Hepatocyte (in vitro differentiated cells): ENCODE results near the gene PHEX. TPM values are rescaled to one million over a fixed set of nuclear protein-coding genes. Genes with fewer than 3 reads are reported as not detected.

Source experiments
- DNase-seq: peaks from one replicate; pipeline ENCODE4 v3.0.0-alpha.2; 2016; ENCODE audit warnings: low spot score
- H2AFZ ChIP-seq: fragments of 200-600 bp; sonication (generic); 2 replicates; pipeline ENCODE4 v1.6.0; 2016; ENCODE audit warnings: antibody characterized with exemption, mild to moderate bottlenecking
- H3K27ac ChIP-seq: fragments of 200-600 bp; sonication (generic); 2 replicates; pipeline ENCODE4 v1.5.1; 2016; ENCODE audit warnings: mild to moderate bottlenecking
- H3K27me3 ChIP-seq: fragments of 200-600 bp; sonication (generic); 2 replicates; pipeline ENCODE4 v1.6.1; 2016
- H3K36me3 ChIP-seq: fragments of 200-600 bp; sonication (generic); replicated peaks from 2 replicates; pipeline ENCODE4 v1.5.1; 2016; ENCODE audit warnings: low read depth; ENCODE audit not compliant: insufficient read depth
- H3K4me1 ChIP-seq: fragments of 200-600 bp; sonication (generic); 2 replicates; pipeline ENCODE4 v1.5.1; 2016; ENCODE audit warnings: mild to moderate bottlenecking, moderate library complexity; ENCODE audit not compliant: insufficient read depth
- H3K4me2 ChIP-seq: fragments of 200-600 bp; sonication (generic); 2 replicates; pipeline ENCODE4 v1.6.0; 2016
- H3K4me3 ChIP-seq: fragments of 200-600 bp; sonication (generic); 2 replicates; pipeline ENCODE4 v1.5.1; 2016; ENCODE audit warnings: mild to moderate bottlenecking
- H3K79me2 ChIP-seq: fragments of 200-600 bp; sonication (generic); 2 replicates; pipeline ENCODE4 v1.6.0; 2017; ENCODE audit warnings: mild to moderate bottlenecking
- H3K9me2 ChIP-seq: fragments of 200-600 bp; sonication (generic); replicated peaks from 2 replicates; pipeline ENCODE4 v1.6.0; 2017; ENCODE audit warnings: mild to moderate bottlenecking; ENCODE audit not compliant: insufficient read depth
- H3K9me3 ChIP-seq: fragments of 200-600 bp; sonication (generic); 2 replicates; pipeline ENCODE4 v1.5.1; 2016; ENCODE audit warnings: low read depth, mild to moderate bottlenecking
- H4K20me1 ChIP-seq: fragments of 200-600 bp; sonication (generic); 2 replicates; pipeline ENCODE4 v1.6.0; 2016; ENCODE audit warnings: mild to moderate bottlenecking; ENCODE audit not compliant: insufficient read depth, poor library complexity, severe bottlenecking
- EZH2 ChIP-seq: fragments of 200-600 bp; sonication (generic); IDR thresholded peaks from 2 replicates; pipeline ENCODE4 v1.6.1; 2016; ENCODE audit warnings: antibody characterized with exemption, mild to moderate bottlenecking, borderline replicate concordance
- EZH2phosphoT487 ChIP-seq: fragments of 200-600 bp; sonication (generic); IDR thresholded peaks from one replicate; pipeline ENCODE4 v1.6.1; 2018; ENCODE audit warnings: antibody characterized with exemption, mild to moderate bottlenecking, low read depth, moderate library complexity; ENCODE audit not compliant: unreplicated experiment, severe bottlenecking
- WGBS: methylation state at CpG from one replicate; pipeline ENCODE4 v1.1.6; 2016; ENCODE audit warnings: low lambda C conversion rate; ENCODE audit errors: missing lambda C conversion rate; 5-methylcytosine and 5-hydroxymethylcytosine counted together
- polyA plus RNA-seq: library from polyadenylated mRNA; unstranded; fragments of >200 nt; fragmentation: Nextera tagmentation; extraction: Ambion mirVana; gene quantifications from 2 replicates; pipeline ENCODE4 v1.2.1, GENCODE V29; 2016
- total RNA-seq: library from RNA; depleted of rRNA; stranded (reverse); fragments of >200 nt; gene quantifications from 2 replicates; pipeline ENCODE4 v1.2.3, GENCODE V29; 2014
- TF ChIP-seq, protein P1 (sequence below): fragments of 200-600 bp; sonication (generic); IDR thresholded peaks from 2 replicates; pipeline ENCODE4 v1.5.1; 2016; ENCODE audit warnings: antibody characterized with exemption, mild to moderate bottlenecking; ENCODE audit not compliant: poor library complexity

The PHEX gene
- total and polyA plus RNA-seq, 2 experiments from 2014 or later: 0.05 to 0.27 TPM

DNA sequence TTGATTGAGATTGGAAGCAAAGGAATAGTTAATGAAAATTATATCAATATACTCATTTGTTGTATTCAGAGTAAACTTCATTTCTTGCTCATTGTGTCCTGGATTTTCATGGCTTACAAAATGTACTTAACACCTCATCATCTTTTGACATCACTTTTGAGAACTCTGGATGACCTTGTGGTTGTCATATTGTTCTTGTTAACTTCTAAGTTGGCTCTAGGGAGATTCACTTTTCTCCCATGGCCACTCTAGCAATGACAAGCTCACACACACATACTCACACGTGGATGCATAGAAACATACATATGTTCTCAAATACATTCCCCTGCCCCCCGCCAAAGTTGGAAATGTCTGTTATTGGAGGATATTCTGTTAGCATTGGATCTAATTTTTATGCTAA, 15.3 kb downstream of the PHEX start:
- WGBS: 43% methylated on average over 2 of the region's 2 CpGs
- TF ChIP-seq EZH2phosphoT487 (no peak), EZH2 (no peak)
- TF ChIP-seq, protein P1, sequence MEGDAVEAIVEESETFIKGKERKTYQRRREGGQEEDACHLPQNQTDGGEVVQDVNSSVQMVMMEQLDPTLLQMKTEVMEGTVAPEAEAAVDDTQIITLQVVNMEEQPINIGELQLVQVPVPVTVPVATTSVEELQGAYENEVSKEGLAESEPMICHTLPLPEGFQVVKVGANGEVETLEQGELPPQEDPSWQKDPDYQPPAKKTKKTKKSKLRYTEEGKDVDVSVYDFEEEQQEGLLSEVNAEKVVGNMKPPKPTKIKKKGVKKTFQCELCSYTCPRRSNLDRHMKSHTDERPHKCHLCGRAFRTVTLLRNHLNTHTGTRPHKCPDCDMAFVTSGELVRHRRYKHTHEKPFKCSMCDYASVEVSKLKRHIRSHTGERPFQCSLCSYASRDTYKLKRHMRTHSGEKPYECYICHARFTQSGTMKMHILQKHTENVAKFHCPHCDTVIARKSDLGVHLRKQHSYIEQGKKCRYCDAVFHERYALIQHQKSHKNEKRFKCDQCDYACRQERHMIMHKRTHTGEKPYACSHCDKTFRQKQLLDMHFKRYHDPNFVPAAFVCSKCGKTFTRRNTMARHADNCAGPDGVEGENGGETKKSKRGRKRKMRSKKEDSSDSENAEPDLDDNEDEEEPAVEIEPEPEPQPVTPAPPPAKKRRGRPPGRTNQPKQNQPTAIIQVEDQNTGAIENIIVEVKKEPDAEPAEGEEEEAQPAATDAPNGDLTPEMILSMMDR: no peak
- H4K20me1 ChIP-seq: no peaks in the 10 kb centered on the region
- DNase-seq: no peak
- H3K79me2 ChIP-seq: no peaks in the 10 kb centered on the region
- H3K9me3 ChIP-seq: no peaks in the 10 kb centered on the region
- H2AFZ ChIP-seq: no peak overlapping the region
- H3K4me1 ChIP-seq: no peaks in the 10 kb centered on the region
- no peaks in the 10 kb centered on the region for H3K27me3 ChIP-seq
- no peaks in the 10 kb centered on the region for H3K9me2 ChIP-seq
- H3K36me3 ChIP-seq: no peaks in the 10 kb centered on the region
- H3K4me2 ChIP-seq: no peak overlapping the region
- no peak overlapping the region for H3K4me3 ChIP-seq
- H3K27ac ChIP-seq: no peak overlapping the region

DNA sequence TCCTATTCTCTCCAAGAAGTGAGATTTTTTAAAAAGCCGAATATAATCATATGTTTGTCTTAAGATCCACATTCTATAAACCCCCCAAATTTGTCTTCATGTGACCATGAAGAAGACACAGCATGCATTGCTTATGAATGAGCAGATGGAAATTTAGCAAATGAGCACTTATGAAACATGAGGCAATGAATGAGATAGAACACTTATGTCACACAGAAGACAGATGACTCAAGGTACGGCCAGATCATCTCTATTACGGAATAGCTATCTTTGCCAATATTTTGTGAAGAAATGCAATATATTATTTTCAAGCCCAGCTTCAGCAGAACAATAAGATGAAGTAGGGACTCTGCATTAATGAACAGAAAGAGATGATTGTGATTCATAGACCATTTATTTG, 21.4 kb downstream of the PHEX start:
- Histone ChIP-seq H3K4me1 (no peaks in the 10 kb centered on the region), H3K9me2 (no peaks in the 10 kb centered on the region), H3K9me3 (no peaks in the 10 kb centered on the region), H3K36me3 (no peaks in the 10 kb centered on the region), H3K27ac (no peak overlapping the region), H4K20me1 (no peaks in the 10 kb centered on the region), H3K27me3 (no peaks in the 10 kb centered on the region), H3K79me2 (no peaks in the 10 kb centered on the region), H3K4me2 (no peak overlapping the region), H3K4me3 (no peak overlapping the region), H2AFZ (no peak overlapping the region)
- DNase-seq: no peak
- TF ChIP-seq, protein P1: no peak
- no peak for TF ChIP-seq EZH2phosphoT487
- TF ChIP-seq EZH2: no peak
- WGBS: 84% methylated on average over 3 of the region's 3 CpGs

- Histone ChIP-seq H3K36me3 (no peaks in the 10 kb centered on the region), H3K79me2 (no peaks in the 10 kb centered on the region), H3K27ac (no peak overlapping the region), H3K9me3 (no peaks in the 10 kb centered on the region), H3K9me2 (no peaks in the 10 kb centered on the region), H3K4me3 (no peak overlapping the region), H4K20me1 (no peaks in the 10 kb centered on the region), H3K4me2 (no peak overlapping the region), H3K27me3 (no peaks in the 10 kb centered on the region), H2AFZ (no peak overlapping the region), H3K4me1 (no peaks in the 10 kb centered on the region)
- no peak for DNase-seq
- 71% methylated on average over 2 of the region's 2 CpGs for whole genome bisulfite sequencing
- TF ChIP-seq EZH2phosphoT487: no peak
- TF ChIP-seq EZH2: no peak
- TF ChIP-seq, protein P1: no peak
These were observed 24.1 kb downstream of the PHEX start for GRCh38 chrX:22056235-22056634.

GRCh38 chrX:22057667-22058066, 25.5 kb downstream of the PHEX start:
- Histone ChIP-seq H4K20me1 (no peaks in the 10 kb centered on the region), H3K27ac (no peak overlapping the region), H3K27me3 (no peaks in the 10 kb centered on the region), H3K36me3 (no peaks in the 10 kb centered on the region), H3K9me2 (no peaks in the 10 kb centered on the region), H2AFZ (no peak overlapping the region), H3K4me1 (no peaks in the 10 kb centered on the region), H3K9me3 (no peaks in the 10 kb centered on the region), H3K4me2 (no peak overlapping the region), H3K4me3 (no peak overlapping the region), H3K79me2 (no peaks in the 10 kb centered on the region)
- no peak for DNase-seq
- TF ChIP-seq, protein P1: no peak
- TF ChIP-seq EZH2: no peak
- no peak for TF ChIP-seq EZH2phosphoT487
- 70% methylated on average over 3 of the region's 3 CpGs for WGBS
